Keratinocyte (primary cell): ENCODE results near the gene ITGA11. TPM values are rescaled to one million over a fixed set of nuclear protein-coding genes. Genes with fewer than 3 reads are reported as not detected.

Experiments
- DNase-seq: peaks from one replicate; pipeline ENCODE4 v3.0.0-alpha.2; 2011; ENCODE audit warnings: low read depth, missing footprints, low spot score
- FAIRE-seq: peaks from 2 replicates; lab custom pipeline; 2011; peaks lifted over from hg19 to GRCh38; lab: Jason Lieb, UNC
- H2AFZ ChIP-seq: 2 replicates; pipeline ENCODE4 v1.6.0; 2012; ENCODE audit warnings: low read length, control low read depth, inconsistent platforms; ENCODE audit not compliant: control insufficient read depth
- H3K27ac ChIP-seq: 2 replicates; pipeline ENCODE4 v1.5.1; 2011; ENCODE audit warnings: low read length; ENCODE audit not compliant: control insufficient read depth, insufficient read depth
- H3K27me3 ChIP-seq: 3 replicates; pipeline ENCODE4 v1.6.0; 2011; ENCODE audit warnings: low read length; ENCODE audit not compliant: control insufficient read depth, insufficient read depth; ENCODE audit errors: extremely low read depth
- H3K36me3 ChIP-seq, 2 experiments: 2 replicates in 1 of 2; 3 replicates in 1 of 2; pipeline ENCODE4 v1.5.1; 2011; ENCODE audit warnings: low read length in 2 of 2, mild to moderate bottlenecking in 1 of 2; ENCODE audit not compliant: control insufficient read depth in 2 of 2, insufficient read depth in 2 of 2; ENCODE audit errors: extremely low read depth in 1 of 2
- H3K4me1 ChIP-seq: 3 replicates; pipeline ENCODE4 v1.5.1; 2011; ENCODE audit warnings: low read length; ENCODE audit not compliant: control insufficient read depth, insufficient read depth; ENCODE audit errors: extremely low read depth
- H3K4me2 ChIP-seq: 3 replicates; pipeline ENCODE4 v1.6.0; 2011; ENCODE audit warnings: low read depth, low read length; ENCODE audit not compliant: control insufficient read depth, insufficient read depth; ENCODE audit errors: extremely low read depth
- H3K4me3 ChIP-seq, 3 experiments: fragments of 200-600 bp in 1 of 3; sonication (generic) in 1 of 3; 2 replicates in 2 of 3; 3 replicates in 1 of 3; pipeline ENCODE4 v1.5.1; 2011 to 2016; ENCODE audit warnings: low read length in 3 of 3, mild to moderate bottlenecking in 3 of 3, control low read depth in 2 of 3, inconsistent platforms in 1 of 3, low read depth in 1 of 3, mixed read lengths in 1 of 3, mixed run types in 1 of 3, moderate library complexity in 1 of 3; ENCODE audit not compliant: control insufficient read depth in 2 of 3, insufficient read depth in 2 of 3; ENCODE audit errors: extremely low read depth in 1 of 3
- H3K79me2 ChIP-seq: 2 replicates; pipeline ENCODE4 v1.6.0; 2012; ENCODE audit warnings: low read length; ENCODE audit not compliant: control insufficient read depth, insufficient read depth
- H3K9ac ChIP-seq: 3 replicates; pipeline ENCODE4 v1.6.0; 2011; ENCODE audit warnings: low read length; ENCODE audit not compliant: control insufficient read depth, insufficient read depth; ENCODE audit errors: extremely low read depth
- H3K9me1 ChIP-seq: 3 replicates; pipeline ENCODE4 v1.6.0; 2011; ENCODE audit warnings: low read length; ENCODE audit not compliant: control insufficient read depth, insufficient read depth; ENCODE audit errors: extremely low read depth
- H3K9me3 ChIP-seq: 2 replicates; pipeline ENCODE4 v1.5.1; 2012; ENCODE audit warnings: low read depth, low read length; ENCODE audit not compliant: control insufficient read depth
- H4K20me1 ChIP-seq: 3 replicates; pipeline ENCODE4 v1.6.0; 2011; ENCODE audit warnings: low read length; ENCODE audit not compliant: control insufficient read depth, insufficient read depth; ENCODE audit errors: extremely low read depth
- CTCF ChIP-seq, 3 experiments: IDR thresholded peaks in 1 of 3; conservative IDR thresholded peaks in 1 of 3; optimal IDR thresholded peaks in 1 of 3; 2 replicates in 2 of 3; 3 replicates in 1 of 3; pipeline versions ENCODE3 to v1.5.1; 2011; ENCODE audit warnings: low read length in 3 of 3, mild to moderate bottlenecking in 3 of 3, moderate library complexity in 2 of 3, control low read depth in 1 of 3, inconsistent platforms in 1 of 3; ENCODE audit not compliant: insufficient read depth in 2 of 3; ENCODE audit errors: extremely low read depth in 1 of 3
- EZH2 ChIP-seq: IDR thresholded peaks from one replicate; pipeline ENCODE4 v1.6.1; 2012; ENCODE audit warnings: inconsistent platforms, mild to moderate bottlenecking, low read length, moderate library complexity
- dilution Hi-C: fragments of 300-500 bp; cut with MboI; formaldehyde crosslinking; loops from one replicate; pipeline ENCODE4 v1.7.0; 2020; ENCODE audit warnings: low sequenced_read_pairs; ENCODE audit not compliant: extremely low pct_ligation_motif_present
- polyA plus RNA-seq, 5 experiments: library from polyadenylated mRNA; depleted of rRNA in 3 of 5; stranded (reverse) in 3 of 5; stranded (forward) in 1 of 5; unstranded in 1 of 5; fragments of >200 nt; gene quantifications; 1 replicate in 1 of 5; 2 replicates in 3 of 5; 3 replicates in 1 of 5; pipeline versions ENCODE4 v1.2.1 to v1.2.3, GENCODE V29; 2011 to 2012; ENCODE audit warnings: missing spikeins in 2 of 5, low read depth in 1 of 5, low replicate concordance in 1 of 5

Gene ITGA11
- polyA plus RNA-seq, 1 donor (not counting 4 experiments of a cell fraction or from before 2014, with no cell fraction given): not detected

GRCh38 chr15:68265674-68266073, 166.3 kb downstream of the ITGA11 start:
- dilution Hi-C loops: no loop called here
- FAIRE-seq (no peak), DNase-seq (no peak)
- TF ChIP-seq CTCF (optimal IDR thresholded peaks at IDR 0.05 in 1 of 3, IDR thresholded peaks at IDR 0.05 in 1 of 3, conservative IDR thresholded peaks at IDR 0.05 in 1 of 3; ENCODE audit: extremely low read depth in 1 of 3, insufficient read depth in 2 of 3, low read length in 3 of 3): no peak
- TF ChIP-seq EZH2: no peak
- H3K4me3 ChIP-seq: no peak overlapping the region
- no peaks in the 10 kb centered on the region for H3K9me3 ChIP-seq
- peak overlapping the region; percentile 31 for H3K9ac ChIP-seq
- peaks cover 31% of the 10 kb centered on the region for H3K4me1 ChIP-seq
- H3K36me3 ChIP-seq: no peaks in the 10 kb centered on the region
- H3K79me2 ChIP-seq: no peaks in the 10 kb centered on the region
- peak overlapping the region; percentile 11 for H3K27ac ChIP-seq
- peak overlapping the region; percentile 44 for H3K4me2 ChIP-seq
- no peaks in the 10 kb centered on the region for H3K27me3 ChIP-seq
- H2AFZ ChIP-seq: peak overlapping the region; percentile 83
- H4K20me1 ChIP-seq: no peaks in the 10 kb centered on the region
- H3K9me1 ChIP-seq: no peaks in the 10 kb centered on the region

- TF ChIP-seq EZH2 (no peak), CTCF (optimal IDR thresholded peaks at IDR 0.05 in 1 of 3, IDR thresholded peaks at IDR 0.05 in 1 of 3, conservative IDR thresholded peaks at IDR 0.05 in 1 of 3; ENCODE audit: extremely low read depth in 1 of 3, insufficient read depth in 2 of 3, low read length in 3 of 3) (no peak)
- Histone ChIP-seq H3K9ac (no peak overlapping the region), H3K27me3 (no peaks in the 10 kb centered on the region), H3K9me3 (no peaks in the 10 kb centered on the region), H3K4me2 (peak overlapping the region; percentile 36), H3K4me1 (peaks cover 32% of the 10 kb centered on the region), H4K20me1 (no peaks in the 10 kb centered on the region), H3K27ac (no peak overlapping the region), H2AFZ (no peak overlapping the region), H3K36me3 (no peaks in the 10 kb centered on the region), H3K79me2 (no peaks in the 10 kb centered on the region), H3K9me1 (no peaks in the 10 kb centered on the region), H3K4me3 (no peak overlapping the region)
- DNase-seq (no peak), FAIRE-seq (peak; percentile 44)
- dilution Hi-C loops: no loop called here
Measured at GRCh38 chr15:68265081-68265480, 166.9 kb downstream of the ITGA11 start.
